IMR-90 (cell line): ENCODE data around the gene PMPCA. TPM values are rescaled to one million over a fixed set of nuclear protein-coding genes. Genes with fewer than 3 reads are reported as not detected.

Experiments
- ATAC-seq: fragments of 200-7000 bp; cut with Tn5 transposase; 2 replicates; pipeline ENCODE4 v1.9.1; 2020; ENCODE audit warnings: low read depth, mild to moderate bottlenecking, moderate library complexity
- BruUV-seq: library from RNA; stranded (reverse); fragments of 400-500 nt; replicated peaks from 2 replicates; lab custom pipeline; 2021; lab: Mats Ljungman, UMichigan
- CTCF ChIA-PET: fragments of 300-600 bp; formaldehyde crosslinking; extraction: SDS; loops from one replicate; lab custom pipeline; 2021; ENCODE audit warnings: antibody characterized with exemption; lab: Yijun Ruan, JAX
- POLR2A ChIA-PET: fragments of 300-600 bp; sonication (Branson Sonifier 250); formaldehyde crosslinking; loops from one replicate; lab custom pipeline; 2022; ENCODE audit warnings: antibody characterized with exemption; ENCODE audit not compliant: unreplicated experiment; lab: Charles Lee
- DNase-seq: peaks from one replicate; pipeline ENCODE4 v3.0.0; 2013
- H2AFZ ChIP-seq: replicated peaks from 2 replicates; pipeline ENCODE3; 2013; ENCODE audit warnings: low read length, mild to moderate bottlenecking; ENCODE audit not compliant: poor library complexity
- H2AK5ac ChIP-seq: 2 replicates; pipeline ENCODE4 v1.6.1; 2013; ENCODE audit warnings: low read depth, low read length, inconsistent platforms
- H2AK9ac ChIP-seq: replicated peaks from 2 replicates; pipeline ENCODE3; 2013; ENCODE audit warnings: mild to moderate bottlenecking, low read depth, low read length, moderate library complexity; ENCODE audit not compliant: poor library complexity
- H2BK120ac ChIP-seq: 2 replicates; pipeline ENCODE4 v1.6.1; 2013; ENCODE audit warnings: low read depth, low read length, inconsistent platforms
- H2BK15ac ChIP-seq: 3 replicates; pipeline ENCODE4 v1.6.1; 2013; ENCODE audit warnings: low read depth, low read length, inconsistent platforms
- H2BK20ac ChIP-seq: 2 replicates; pipeline ENCODE4 v1.6.1; 2013; ENCODE audit warnings: low read depth, mild to moderate bottlenecking, inconsistent platforms, low read length, moderate library complexity
- H2BK5ac ChIP-seq: 2 replicates; pipeline ENCODE4 v1.6.1; 2013; ENCODE audit warnings: mild to moderate bottlenecking, low read depth, low read length, inconsistent platforms; ENCODE audit not compliant: poor library complexity, severe bottlenecking
- H3K14ac ChIP-seq: replicated peaks from 2 replicates; pipeline ENCODE4 v1.6.1; 2013; ENCODE audit warnings: low read depth, low read length, inconsistent platforms
- H3K18ac ChIP-seq: 2 replicates; pipeline ENCODE4 v1.6.1; 2013; ENCODE audit warnings: low read depth, low read length, control low read depth
- H3K23ac ChIP-seq: 2 replicates; pipeline ENCODE4 v1.6.1; 2013; ENCODE audit warnings: low read depth, low read length, inconsistent platforms
- H3K27ac ChIP-seq: 2 replicates; pipeline ENCODE4 v1.5.1; 2013; ENCODE audit warnings: mild to moderate bottlenecking, control low read depth, low read length; ENCODE audit not compliant: insufficient read depth
- H3K27me3 ChIP-seq: 2 replicates; pipeline ENCODE4 v1.6.1; 2013; ENCODE audit warnings: low read length; ENCODE audit not compliant: control insufficient read depth, insufficient read depth
- H3K36me3 ChIP-seq: 2 replicates; pipeline ENCODE4 v1.6.1; 2013; ENCODE audit warnings: low read length, mixed read lengths; ENCODE audit not compliant: control insufficient read depth, insufficient read depth
- H3K4ac ChIP-seq: 2 replicates; pipeline ENCODE4 v1.6.1; 2013; ENCODE audit warnings: low read depth, low read length, inconsistent platforms
- H3K4me1 ChIP-seq: 2 replicates; pipeline ENCODE4 v1.6.1; 2013; ENCODE audit warnings: low read length, mixed read lengths; ENCODE audit not compliant: control insufficient read depth, insufficient read depth
- H3K4me2 ChIP-seq: 2 replicates; pipeline ENCODE4 v1.6.1; 2013; ENCODE audit warnings: low read depth, mild to moderate bottlenecking, control low read depth, low read length, moderate library complexity
- H3K4me3 ChIP-seq: 2 replicates; pipeline ENCODE4 v1.5.1; 2013; ENCODE audit warnings: low read depth, mild to moderate bottlenecking, control low read depth, low read length, moderate library complexity; ENCODE audit not compliant: insufficient read depth
- H3K56ac ChIP-seq: 2 replicates; pipeline ENCODE4 v1.6.1; 2013; ENCODE audit warnings: low read length, inconsistent platforms; ENCODE audit not compliant: insufficient read depth; ENCODE audit errors: extremely low read depth
- H3K79me1 ChIP-seq, 2 experiments: 2 replicates each; pipeline ENCODE4 v1.6.1; 2013; ENCODE audit warnings: low read length in 2 of 2, inconsistent platforms in 1 of 2, low read depth in 1 of 2
- H3K9ac ChIP-seq: 2 replicates; pipeline ENCODE4 v1.6.1; 2013; ENCODE audit warnings: low read depth, low read length, control low read depth
- H3K9me1 ChIP-seq: 2 replicates; pipeline ENCODE4 v1.6.1; 2013; ENCODE audit warnings: low read length, inconsistent platforms; ENCODE audit not compliant: insufficient read depth
- H3K9me3 ChIP-seq: 2 replicates; pipeline ENCODE4 v1.6.1; 2013; ENCODE audit warnings: low read length; ENCODE audit not compliant: control insufficient read depth, insufficient read depth
- H4K20me1 ChIP-seq: 2 replicates; pipeline ENCODE4 v1.6.1; 2013; ENCODE audit warnings: low read length, inconsistent platforms; ENCODE audit not compliant: insufficient read depth
- H4K5ac ChIP-seq: 2 replicates; pipeline ENCODE4 v1.6.1; 2013; ENCODE audit warnings: mild to moderate bottlenecking, low read depth, low read length, control low read depth
- H4K8ac ChIP-seq, 2 experiments: 2 replicates each; pipeline ENCODE4 v1.6.1; 2013; ENCODE audit warnings: low read depth in 2 of 2, low read length in 2 of 2, control low read depth in 1 of 2, inconsistent platforms in 1 of 2
- H4K91ac ChIP-seq: 2 replicates; pipeline ENCODE4 v1.6.1; 2013; ENCODE audit warnings: low read depth, low read length, inconsistent platforms; ENCODE audit not compliant: insufficient read depth
- BHLHE40 ChIP-seq: fragments of 150-350 bp; IDR thresholded peaks from 2 replicates; pipeline ENCODE4 v1.6.1; 2016; ENCODE audit warnings: mild to moderate bottlenecking, low read depth, low read length
- FOS ChIP-seq: fragments of 150-350 bp; IDR thresholded peaks from 2 replicates; pipeline ENCODE4 v1.6.1; 2016; ENCODE audit warnings: low read depth, low read length
- MAFK ChIP-seq: IDR thresholded peaks from 2 replicates; pipeline ENCODE4 v1.6.1; 2012; ENCODE audit warnings: low read depth, low read length, improper control_type of control experiment
- MXI1 ChIP-seq: IDR thresholded peaks from 2 replicates; pipeline ENCODE4 v1.6.1; 2012; ENCODE audit warnings: low read depth, mild to moderate bottlenecking, low read length, moderate library complexity, borderline replicate concordance
- POLR2A ChIP-seq: IDR thresholded peaks from 2 replicates; pipeline ENCODE4 v1.6.1; 2012; ENCODE audit warnings: mild to moderate bottlenecking, low read depth, low read length
- RAD21 ChIP-seq: IDR thresholded peaks from 2 replicates; pipeline ENCODE4 v1.6.1; 2012; ENCODE audit warnings: low read length, improper control_type of control experiment
- RCOR1 ChIP-seq: IDR thresholded peaks from 2 replicates; pipeline ENCODE4 v1.6.1; 2012; ENCODE audit warnings: mild to moderate bottlenecking, low read length, improper control_type of control experiment; ENCODE audit not compliant: insufficient replicate concordance
- RFX5 ChIP-seq: IDR thresholded peaks from 2 replicates; pipeline ENCODE4 v1.8.0; 2012; ENCODE audit warnings: low read depth, mild to moderate bottlenecking, low read length, moderate library complexity
- WGBS, 2 experiments: methylation state at CpG; one replicate each; pipeline versions ENCODE4 v1.1.5 to v1.1.7; 2013; ENCODE audit warnings: missing lambda C conversion rate in 2 of 2; ENCODE audit not compliant: insufficient read length in 1 of 2; ENCODE audit errors: extremely low coverage in 2 of 2; 5-methylcytosine and 5-hydroxymethylcytosine counted together
- dilution Hi-C: fragments of 300-500 bp; cut with HindIII; formaldehyde crosslinking; loops from one replicate; pipeline ENCODE4 v1.14.3; 2018; ENCODE audit warnings: low sequenced_read_pairs; ENCODE audit not compliant: unreplicated experiment
- in situ Hi-C: fragments of 300-500 bp; cut with MboI; formaldehyde crosslinking; loops from 3 replicates; pipeline ENCODE4 v1.14.3; 2019; ENCODE audit warnings: low sequenced_read_pairs, inconsistent platforms, mixed read lengths
- intact Hi-C: fragments of 100-400 bp; cut with micrococcal nuclease; formaldehyde crosslinking; loops from 2 replicates; pipeline ENCODE4 v1.10.0; 2022
- polyA plus RNA-seq, 3 experiments: library from polyadenylated mRNA; depleted of rRNA; stranded (reverse); fragments of >200 nt; gene quantifications; 2 replicates each; pipeline ENCODE4 v1.2.3, GENCODE V29; 2012; ENCODE audit warnings: low replicate concordance in 1 of 3
- total RNA-seq: library from RNA; depleted of rRNA; stranded (reverse); fragments of >200 nt; gene quantifications from 2 replicates; pipeline ENCODE4 v1.2.3, GENCODE V29; 2012
- TF ChIP-seq, protein P1 (sequence below): fragments of 150-350 bp; IDR thresholded peaks from 2 replicates; pipeline ENCODE4 v1.6.1; 2017; ENCODE audit warnings: mild to moderate bottlenecking, antibody characterized with exemption, low read length, low read depth
- TF ChIP-seq, protein P2 (sequence below): fragments of 150-350 bp; IDR thresholded peaks from 2 replicates; pipeline ENCODE4 v1.6.1; 2016; ENCODE audit warnings: low read depth, mild to moderate bottlenecking, low read length, moderate library complexity, borderline replicate concordance

PMPCA gene
- total and polyA plus RNA-seq, 2 of the 4 experiments (the other 2 are of a cell fraction) = 62.6 to 95.8 TPM

DNA sequence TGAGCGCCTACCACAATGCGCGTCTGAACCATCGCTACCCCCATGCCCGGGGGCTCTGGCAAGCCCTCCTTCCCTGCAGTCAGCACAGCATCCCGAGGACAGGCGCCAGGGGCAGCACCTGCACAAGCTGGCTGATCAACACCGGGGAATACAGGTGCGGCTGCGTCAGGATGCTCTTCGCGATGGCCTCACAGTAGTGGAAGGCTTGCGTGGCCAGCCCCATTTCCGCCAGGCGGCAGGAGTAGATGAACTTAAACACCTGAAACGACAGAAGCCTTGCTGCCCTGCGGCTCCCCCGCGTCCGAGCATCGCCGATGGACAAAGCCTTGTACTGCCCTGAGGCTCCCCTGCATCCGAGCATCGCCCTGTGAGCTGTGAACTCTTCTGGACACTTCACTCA, 46.9 kb downstream of the PMPCA start:
- H2BK20ac ChIP-seq = no peak overlapping the region
- H4K91ac ChIP-seq = no peak overlapping the region
- in situ Hi-C loops = no loop called here
- H4K8ac ChIP-seq = no peak overlapping the region
- no peak overlapping the region for H3K27ac ChIP-seq
- 96% methylated on average over 19 of the region's 24 CpGs; no CpG with 5 or more reads in 1 of the 2 experiments for WGBS, 2 experiments
- H3K14ac ChIP-seq = no peak overlapping the region
- H3K27me3 ChIP-seq = no peaks in the 10 kb centered on the region
- CTCF ChIA-PET = no interaction called here
- H3K9me3 ChIP-seq = no peaks in the 10 kb centered on the region
- no peak for ATAC-seq
- DNase-seq = no peak
- POLR2A ChIA-PET = no interaction called here
- no peak overlapping the region for H2BK5ac ChIP-seq
- dilution Hi-C loops = no loop called here
- H3K18ac ChIP-seq = no peak overlapping the region
- no peaks in the 10 kb centered on the region for H3K4me1 ChIP-seq
- H4K5ac ChIP-seq = no peak overlapping the region
- peaks cover 77% of the 10 kb centered on the region for H3K36me3 ChIP-seq
- no peak overlapping the region for H3K56ac ChIP-seq
- H3K9ac ChIP-seq = no peak overlapping the region
- no peak overlapping the region for H2AK5ac ChIP-seq
- H3K4me2 ChIP-seq = no peak overlapping the region
- TF ChIP-seq, protein P1, sequence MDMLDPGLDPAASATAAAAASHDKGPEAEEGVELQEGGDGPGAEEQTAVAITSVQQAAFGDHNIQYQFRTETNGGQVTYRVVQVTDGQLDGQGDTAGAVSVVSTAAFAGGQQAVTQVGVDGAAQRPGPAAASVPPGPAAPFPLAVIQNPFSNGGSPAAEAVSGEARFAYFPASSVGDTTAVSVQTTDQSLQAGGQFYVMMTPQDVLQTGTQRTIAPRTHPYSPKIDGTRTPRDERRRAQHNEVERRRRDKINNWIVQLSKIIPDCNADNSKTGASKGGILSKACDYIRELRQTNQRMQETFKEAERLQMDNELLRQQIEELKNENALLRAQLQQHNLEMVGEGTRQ = no peak
- TF ChIP-seq BHLHE40 (no peak), POLR2A (no peak), MAFK (no peak), RCOR1 (no peak), RAD21 (no peak), RFX5 (no peak), FOS (no peak), MXI1 (no peak)
- TF ChIP-seq, protein P2, sequence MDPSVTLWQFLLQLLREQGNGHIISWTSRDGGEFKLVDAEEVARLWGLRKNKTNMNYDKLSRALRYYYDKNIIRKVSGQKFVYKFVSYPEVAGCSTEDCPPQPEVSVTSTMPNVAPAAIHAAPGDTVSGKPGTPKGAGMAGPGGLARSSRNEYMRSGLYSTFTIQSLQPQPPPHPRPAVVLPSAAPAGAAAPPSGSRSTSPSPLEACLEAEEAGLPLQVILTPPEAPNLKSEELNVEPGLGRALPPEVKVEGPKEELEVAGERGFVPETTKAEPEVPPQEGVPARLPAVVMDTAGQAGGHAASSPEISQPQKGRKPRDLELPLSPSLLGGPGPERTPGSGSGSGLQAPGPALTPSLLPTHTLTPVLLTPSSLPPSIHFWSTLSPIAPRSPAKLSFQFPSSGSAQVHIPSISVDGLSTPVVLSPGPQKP = no peak
- no peak overlapping the region for H2BK120ac ChIP-seq
- no peaks in the 10 kb centered on the region for H3K9me1 ChIP-seq
- no peak overlapping the region for H2BK15ac ChIP-seq
- H4K20me1 ChIP-seq = peaks cover 23% of the 10 kb centered on the region
- no peak overlapping the region for H3K4me3 ChIP-seq
- H2AK9ac ChIP-seq = no peak overlapping the region
- H3K79me1 ChIP-seq = peaks cover 6 to 23% of the 10 kb centered on the region in 2 experiments
- H2AFZ ChIP-seq = no peak overlapping the region
- intact Hi-C loops = no loop called here
- H3K4ac ChIP-seq = no peak overlapping the region
- no TSS peak for BruUV-seq
- H3K23ac ChIP-seq = no peak overlapping the region
